GM19455 (cell line): ENCODE data around the gene SRPX.

Source experiments
- ATAC-seq: cut with Tn5 transposase; IDR thresholded peaks from one replicate; pipeline ENCODE4 v1.9.1; 2021; ENCODE audit not compliant: unreplicated experiment

The SRPX gene

DNA sequence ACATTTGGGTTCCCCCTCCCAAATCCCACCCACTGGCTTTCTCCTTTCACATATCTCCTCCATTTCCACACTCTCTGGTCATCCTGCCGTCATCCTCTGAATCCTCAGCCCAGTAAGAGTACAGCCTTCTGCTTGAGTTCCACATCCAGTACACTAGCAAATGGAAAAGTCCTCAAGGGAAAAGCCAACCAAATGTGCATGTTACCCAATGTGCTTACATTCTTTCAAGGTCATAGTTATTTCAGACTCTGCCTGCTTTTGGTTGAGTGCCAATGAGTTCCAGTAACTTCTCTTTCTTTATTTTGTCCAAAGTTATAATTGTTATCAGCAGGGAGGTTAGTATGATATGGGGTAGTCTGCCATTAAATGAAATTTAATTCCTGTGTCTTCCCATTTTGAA, 78.1 kb downstream of the SRPX start:
- ATAC-seq, result no peak

DNA sequence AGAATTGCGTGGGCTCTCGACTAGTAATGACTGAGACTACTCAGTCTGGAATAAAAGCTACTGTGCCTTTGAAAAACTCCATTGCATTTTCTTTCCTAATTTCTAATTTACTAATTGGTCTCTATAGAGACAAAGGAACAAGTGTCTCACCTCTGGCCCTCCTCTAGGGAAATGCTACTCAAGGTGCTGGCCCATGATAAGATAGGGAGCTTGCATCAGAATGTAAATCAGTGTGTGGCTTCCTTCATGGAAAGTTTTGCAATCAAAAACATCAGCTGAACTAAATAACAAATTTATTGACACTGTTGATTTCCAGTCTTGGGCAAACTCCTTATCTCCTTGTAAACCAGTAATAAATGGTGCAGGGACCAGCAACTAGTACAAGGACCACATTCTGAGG, 81.8 kb downstream of the SRPX start:
- no peak for ATAC-seq

DNA sequence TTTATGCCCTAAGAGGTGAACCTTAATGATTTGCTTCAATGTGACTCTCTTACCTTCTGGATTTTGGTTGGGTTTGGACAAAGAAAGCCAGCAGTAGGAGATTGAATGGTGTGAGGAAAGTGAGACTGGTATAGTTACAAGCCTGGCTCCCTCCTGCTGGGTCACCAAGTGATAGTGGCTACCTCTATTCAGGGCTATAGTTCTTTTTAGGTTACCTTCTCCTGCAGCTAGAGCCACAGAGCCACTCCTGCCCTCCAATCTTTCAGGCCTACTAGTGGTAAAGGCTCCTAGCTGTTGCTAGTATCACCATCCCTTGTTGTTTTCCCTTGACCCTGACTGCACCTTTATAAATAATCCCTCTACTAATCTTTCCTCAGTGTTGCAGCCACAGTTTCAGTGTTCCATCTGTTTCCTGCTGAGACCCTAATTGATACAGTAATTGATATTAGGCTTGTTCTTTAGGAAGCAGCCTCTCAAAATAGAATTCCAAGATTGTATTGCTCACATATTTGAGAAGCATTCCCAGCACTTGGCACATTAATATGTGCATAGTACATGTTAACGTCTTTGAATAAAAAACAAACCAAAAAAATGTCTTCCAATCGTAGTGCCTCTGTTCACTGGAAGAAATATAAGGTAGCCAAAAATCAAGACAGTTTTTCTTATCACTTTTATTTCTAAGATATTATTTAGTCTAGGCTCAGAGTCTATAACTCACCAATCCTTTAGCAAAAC, 82.3 kb downstream of the SRPX start:
- no peak for ATAC-seq

DNA sequence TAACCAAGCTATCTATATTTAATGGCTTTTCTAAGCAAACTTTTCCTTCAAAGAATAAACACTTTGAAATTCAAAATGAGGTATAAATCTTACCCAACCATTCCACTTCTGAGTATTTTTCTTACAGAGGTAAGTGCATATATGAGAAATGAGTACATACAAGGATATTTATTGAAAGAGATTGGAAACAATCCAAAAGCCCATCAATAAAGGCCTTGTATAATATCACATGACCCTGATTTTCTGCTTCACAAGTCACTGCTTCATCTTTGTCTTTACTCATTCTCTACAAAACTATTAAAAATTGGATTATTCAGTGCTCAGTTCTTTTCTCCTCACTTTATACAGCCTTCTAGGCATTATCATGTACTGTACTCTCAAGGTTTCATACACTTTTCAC, 91.3 kb downstream of the SRPX start:
- no peak for ATAC-seq

DNA sequence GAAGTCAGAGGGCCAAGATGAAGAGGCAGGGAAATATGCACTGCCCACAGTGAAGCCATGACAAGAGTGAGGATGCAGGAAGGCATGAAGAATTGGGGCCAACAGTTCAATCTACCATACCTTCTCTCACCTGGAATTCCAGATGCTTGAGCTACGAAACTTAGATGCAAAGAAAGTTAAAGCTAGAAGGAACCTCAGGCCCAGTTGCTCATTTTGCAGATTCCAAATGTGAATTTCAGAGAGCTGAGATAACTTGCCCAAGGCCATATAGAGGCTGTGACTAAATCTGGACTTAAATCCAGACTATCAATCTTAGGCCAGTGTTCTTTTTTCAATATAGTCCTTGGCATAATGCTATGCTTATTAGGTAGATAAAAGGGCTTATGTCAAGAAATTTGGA, 92.7 kb downstream of the SRPX start:
- no peak for ATAC-seq

DNA sequence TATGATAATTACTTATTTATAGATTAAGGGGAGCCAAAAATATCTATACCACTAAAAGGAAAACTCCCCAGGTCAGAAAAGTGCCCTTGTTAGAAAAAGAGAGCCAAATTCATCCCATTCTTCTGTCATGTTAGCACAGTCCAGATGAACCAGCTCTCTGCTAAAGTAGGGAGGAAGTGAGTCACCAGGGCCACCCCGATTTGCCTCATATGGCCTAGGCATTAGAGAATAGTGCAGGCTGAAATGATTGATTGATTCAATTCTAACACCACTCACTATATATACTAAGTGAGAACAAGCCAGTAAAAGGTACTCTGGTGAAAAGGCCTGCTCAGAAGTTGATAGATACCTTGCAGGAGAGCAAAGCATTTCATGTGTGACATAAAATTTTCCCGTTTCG, 94.5 kb downstream of the SRPX start:
- ATAC-seq, result no peak

DNA sequence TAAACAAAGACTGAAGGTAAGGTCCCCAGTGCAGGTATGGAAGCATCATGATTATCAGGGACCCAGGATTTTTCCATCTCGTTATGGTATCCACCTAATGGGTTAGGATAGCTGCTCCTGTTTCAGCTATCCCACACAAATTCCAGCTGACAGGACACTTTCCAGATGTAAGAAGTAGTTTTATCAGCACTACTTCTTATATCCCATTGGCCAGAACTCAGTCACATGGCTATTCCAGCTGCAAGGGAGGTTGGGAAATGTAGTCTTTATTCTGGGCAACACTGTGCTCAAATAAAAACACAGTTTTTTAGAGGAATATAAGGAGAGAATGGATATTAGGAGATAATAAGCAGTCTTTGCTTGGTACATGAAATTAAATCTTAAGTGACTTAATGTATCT, 96.7 kb downstream of the SRPX start:
- no peak for ATAC-seq

DNA sequence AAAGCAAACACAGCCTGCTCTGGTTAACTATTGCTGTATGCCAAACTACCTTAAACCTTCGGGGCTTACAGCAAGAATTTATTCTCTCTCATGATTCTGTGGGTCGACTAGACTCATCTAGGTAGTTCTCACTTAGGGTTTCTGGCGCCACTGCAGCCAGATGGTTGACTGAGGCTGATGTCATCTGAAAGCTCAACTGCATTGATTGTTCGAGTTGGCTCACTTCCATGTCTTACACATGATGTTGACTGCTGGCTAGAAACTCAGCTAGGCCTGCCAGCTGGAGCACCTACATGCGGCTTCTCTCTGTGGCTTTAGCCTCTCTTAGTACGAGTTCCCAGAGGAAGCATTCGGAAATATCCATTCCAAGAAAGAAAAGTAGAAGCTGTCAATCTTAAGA, 103.2 kb downstream of the SRPX start:
- ATAC-seq, result no peak

DNA sequence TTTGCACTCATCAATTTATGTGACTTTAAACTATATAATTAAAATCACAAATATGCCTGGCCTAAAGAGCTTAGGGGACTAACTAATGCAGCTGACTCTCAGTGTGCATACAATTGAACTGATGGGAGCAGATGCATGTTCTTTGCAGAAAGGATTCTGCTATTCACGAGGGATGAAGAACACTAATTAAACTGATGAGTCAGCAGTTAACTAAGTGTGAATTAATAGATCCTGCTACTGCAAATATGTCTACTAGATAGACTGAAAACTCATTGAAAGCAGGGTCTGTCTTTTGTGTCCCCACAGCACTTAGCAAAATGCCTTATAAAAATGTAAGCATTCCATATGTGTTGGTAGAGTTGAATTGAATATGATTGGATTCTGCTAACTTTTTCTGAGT, 104.0 kb downstream of the SRPX start:
- no peak for ATAC-seq

DNA sequence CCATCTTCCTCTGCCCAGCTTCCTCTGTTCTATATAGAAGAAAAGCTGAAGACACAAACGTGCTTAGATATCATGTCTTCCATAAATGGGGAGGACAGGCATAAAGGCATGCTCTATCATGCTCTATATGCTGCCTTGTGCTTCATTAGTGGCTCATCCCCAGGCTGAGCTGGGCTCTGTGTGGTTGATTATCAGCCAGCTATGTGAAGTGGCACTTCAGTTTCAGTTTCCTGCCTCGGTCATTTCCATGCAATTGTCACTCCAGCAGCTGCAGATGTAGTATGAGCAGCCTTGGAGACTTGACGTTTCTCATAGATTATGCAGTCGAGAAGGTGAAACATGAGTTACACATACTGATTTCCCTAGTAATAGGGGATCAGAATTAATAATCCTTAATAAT, 108.1 kb downstream of the SRPX start:
- no peak for ATAC-seq

DNA sequence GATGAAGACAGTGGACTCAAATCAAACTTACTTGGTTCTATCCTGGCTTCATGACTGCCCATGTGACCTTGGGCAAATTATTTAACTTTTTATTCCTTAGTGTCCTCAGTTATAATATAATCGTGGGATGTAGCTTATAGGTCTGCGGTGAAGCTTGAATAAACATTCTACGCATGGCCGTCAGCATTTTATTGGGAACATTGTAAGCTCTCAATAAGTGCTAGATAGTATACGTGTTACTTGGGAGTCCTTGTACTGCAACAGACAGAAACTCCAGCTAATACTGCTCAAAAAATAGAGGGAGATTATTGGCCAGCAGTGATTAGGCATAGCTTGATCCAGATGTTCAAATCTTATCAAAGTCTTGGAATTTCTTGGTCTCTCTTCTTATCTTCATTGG, 109.5 kb downstream of the SRPX start:
- ATAC-seq, result no peak

DNA sequence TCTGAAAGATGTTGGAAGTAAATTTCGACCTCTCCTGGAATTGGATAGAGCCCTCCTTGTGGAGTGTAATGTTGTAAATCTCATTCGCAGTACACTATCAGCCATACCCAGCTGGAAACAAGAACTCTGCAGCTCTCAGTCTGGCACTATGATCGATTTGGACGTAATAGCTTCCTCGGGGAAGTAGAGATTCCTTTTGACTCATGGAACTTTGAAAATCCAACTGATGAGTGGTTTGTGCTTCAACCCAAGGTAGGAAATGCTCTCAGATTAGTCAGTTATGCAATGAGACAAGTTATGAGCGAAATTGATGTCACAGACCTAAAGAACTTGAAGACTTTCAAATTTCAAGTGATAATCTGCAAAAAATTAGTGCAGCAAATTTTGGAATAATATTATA, 110.4 kb downstream of the SRPX start:
- ATAC-seq, result no peak

DNA sequence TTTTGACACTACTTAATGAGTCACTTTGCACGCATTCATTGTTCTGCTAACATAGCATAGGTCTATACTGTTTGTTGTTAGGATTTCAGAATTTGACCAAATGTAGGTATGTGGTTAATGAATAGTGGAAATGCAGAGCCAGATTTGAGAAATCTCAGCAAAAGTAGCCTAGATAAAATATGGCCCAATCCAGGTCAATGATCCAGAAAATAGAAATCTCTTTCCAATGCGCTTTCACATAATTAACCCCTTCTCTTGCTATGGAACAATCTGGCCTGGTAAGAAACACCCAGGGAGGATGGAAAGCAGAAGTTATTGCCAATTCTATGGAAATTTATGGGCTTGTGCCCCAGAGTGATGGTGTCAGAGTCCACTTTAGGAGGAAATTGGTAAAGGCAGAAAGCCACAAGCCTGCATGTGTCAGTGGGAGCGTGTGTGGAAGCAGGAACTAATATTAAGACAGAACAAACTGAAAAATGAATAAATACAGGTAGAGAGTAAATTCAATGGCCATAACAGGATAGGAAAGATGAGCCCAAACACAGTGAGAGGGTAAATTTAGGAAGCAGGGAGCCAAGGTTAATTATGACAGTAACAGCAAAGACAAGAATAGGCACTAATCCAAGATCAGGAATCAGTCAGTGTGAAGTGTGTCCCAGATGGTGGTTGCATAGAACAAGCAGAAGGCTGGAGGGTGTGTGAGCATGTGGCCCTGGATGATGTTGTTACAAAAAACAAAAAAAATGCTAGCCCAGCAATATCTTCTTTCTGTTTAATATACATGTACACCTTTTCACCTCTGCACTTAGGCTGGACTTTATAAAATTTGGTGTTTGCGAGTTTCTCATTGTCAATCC, 111.4 kb downstream of the SRPX start:
- no peak for ATAC-seq

DNA sequence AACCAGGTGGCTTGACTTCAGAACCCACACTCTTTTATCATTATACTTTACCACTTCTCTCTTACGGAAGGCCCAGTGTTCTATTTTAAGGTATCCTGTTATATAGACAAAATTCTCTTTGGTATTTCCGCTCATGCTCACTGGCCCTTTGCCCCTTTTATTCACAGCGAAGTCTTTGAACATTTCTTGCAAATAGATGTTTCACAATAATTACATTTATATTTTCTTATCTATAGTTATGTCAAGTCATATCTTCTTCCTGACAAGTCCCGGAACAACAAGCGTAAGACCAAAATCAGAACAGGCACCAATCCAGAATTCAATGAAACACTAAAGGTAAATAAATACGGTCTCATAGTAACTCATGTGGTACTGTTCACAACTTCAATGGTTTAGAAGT, 112.3 kb downstream of the SRPX start:
- no peak for ATAC-seq

DNA sequence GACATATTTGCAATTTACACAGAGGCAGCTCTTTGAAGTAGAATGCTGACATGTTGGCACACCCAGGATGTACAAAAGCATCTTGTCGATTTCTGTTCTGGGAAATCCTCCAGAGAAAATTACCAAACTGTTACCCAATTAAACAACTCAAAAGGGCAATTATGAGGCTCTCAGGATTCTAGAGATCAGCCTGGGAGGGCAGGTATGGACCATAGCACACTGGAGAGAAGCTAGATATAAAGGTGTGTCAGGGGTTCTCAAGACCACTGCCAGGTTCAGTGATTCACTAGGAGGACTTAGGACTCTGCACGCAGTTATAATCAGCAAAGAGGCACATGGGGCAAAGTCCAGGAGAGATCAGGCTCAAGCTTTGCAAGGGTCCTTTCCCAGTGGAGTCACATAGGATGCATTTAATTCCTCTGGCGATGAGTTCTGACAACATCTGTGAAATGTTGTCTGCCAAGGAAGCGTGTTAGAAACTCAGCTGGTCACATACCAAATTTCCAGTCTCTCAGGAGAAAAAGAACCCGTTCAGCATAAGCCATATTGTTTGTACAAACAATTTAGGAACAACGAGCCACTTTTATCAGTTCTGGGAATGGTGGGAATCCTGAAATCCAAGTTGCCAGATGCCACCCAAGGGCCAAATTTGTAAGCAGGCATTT, 113.5 kb downstream of the SRPX start:
- ATAC-seq, result no peak

DNA sequence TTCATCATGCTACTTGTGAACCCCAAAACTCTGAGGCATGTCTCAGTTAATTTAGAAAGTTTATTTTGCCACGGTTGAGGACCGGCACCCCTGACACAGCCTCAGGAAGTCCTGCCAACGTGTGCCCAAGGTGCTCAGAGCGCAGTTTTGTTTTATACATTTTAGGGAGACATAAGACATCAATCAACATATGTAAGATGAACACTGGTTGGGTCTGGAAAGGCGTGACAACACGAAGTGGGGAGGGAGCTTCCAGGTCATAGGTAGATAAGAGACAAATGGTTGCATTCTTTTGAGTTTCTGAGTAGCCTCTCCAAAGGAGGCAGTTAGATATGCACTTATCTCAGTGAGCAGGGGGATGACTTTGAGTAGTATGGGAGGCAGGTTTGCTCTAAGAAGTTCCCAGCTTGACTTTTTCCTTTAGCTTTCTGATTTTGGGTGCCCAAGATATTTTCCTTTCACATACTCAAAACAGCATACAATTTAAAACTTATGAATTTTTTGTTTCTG, 115.4 kb downstream of the SRPX start:
- no peak for ATAC-seq

DNA sequence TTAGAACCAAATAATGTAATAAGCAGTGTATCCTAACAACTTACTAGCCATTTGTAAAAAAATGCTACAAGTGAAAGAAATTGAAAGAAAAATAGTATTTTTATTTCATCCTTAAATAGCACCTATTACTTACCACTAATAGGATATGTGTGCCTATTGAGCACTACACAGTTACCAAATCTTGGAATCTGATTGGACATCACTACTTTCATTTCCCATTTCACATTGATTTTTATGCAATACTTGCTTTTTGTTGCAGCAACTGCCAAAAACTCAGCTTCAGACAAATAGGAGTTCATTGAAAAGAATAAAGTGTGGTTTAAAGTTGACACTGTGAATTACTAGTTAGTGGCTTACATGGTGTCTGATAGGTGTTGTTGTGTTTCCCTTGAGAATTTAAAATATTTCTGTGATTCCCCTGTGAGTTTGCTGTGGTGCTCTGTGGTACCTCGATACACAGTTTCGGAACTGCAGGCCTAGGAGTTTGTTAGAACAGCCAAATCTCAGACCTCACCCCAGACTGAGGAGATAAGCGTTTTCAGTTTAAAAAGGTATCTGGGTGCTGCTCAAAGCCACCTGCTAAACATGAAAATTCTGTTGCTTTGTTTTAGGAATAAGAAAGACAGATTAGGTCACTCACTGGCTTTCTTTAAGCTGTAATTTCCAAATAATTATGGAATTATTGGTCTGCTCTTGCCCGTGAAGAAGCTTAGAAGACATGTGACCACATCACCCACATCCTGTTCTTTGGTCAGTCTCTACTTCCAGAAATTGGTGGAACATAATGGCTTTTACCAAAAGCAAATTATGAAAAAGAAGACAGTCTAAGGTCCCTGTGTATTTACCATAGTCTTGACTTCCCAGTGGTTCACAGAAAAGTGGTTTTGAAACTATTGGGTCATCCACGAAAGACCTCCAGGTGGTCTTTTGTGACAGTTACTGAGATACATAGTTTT, 116.5 kb downstream of the SRPX start:
- peak; percentile 90 for ATAC-seq

DNA sequence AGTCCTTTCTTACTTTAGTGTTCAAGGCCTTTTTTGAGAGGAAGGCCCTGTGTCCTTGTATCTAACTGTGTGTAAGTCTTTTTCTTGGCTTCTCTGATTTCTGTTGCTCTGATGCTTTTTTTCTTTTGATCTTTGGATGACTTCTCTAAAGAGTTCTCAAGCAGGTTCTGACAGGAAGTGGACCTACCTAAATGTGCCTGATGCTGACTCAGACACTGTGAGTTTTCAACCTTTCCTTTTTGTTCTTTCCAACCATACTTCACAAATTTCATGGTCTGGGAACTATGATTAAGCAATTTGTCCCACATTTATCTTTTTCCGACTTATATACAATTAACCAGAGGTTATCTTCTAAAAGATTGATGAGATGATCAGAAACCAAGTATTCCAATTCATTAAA, 117.8 kb downstream of the SRPX start:
- ATAC-seq, result no peak

DNA sequence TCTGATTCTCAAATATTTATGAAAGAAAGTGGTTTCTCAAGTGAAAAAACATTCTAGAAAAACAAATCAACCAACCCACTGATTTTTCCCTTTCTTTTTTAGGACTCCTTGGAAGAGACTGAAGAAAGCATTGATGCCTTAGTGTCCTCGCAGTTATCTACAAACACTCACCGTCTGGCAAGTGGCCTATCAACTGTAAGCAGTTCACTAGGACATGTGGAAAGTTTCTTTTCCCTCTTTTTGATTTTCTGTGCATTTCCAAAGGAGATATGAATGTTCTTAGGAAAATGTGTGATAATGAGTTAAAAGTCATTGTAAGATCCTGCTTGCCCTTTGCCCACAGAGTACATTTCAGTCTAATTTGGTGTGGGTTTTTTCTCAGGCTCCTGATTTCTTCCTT, 118.4 kb downstream of the SRPX start:
- no peak for ATAC-seq

DNA sequence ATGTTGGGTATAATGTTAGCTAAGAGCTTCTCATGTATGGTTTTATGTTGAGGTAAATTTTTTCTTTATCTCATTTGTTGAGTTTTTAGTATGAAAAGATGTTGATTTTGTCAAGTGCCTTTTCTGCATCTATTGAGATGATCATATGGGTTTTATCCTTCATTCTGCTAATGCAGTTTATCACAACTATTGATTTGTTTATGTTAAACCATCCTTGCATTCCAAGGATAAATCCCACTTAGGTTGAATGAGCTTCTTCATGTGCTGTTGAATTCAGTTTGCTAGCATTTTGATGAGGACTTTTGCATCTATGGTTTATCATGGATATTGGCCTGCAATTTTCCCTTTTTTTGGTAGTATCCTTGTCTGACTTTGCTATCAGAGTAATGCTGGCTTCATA, 121.0 kb downstream of the SRPX start:
- ATAC-seq, result no peak
